SK-N-MC (cell line): Measurements from ENCODE around the gene STAG3.

Experiments used
- DNase-seq: peaks from one replicate; pipeline ENCODE4 v3.0.0-alpha.2; 2011; ENCODE audit warnings: low read depth, low spot score
- H3K27ac ChIP-seq: fragments of 200-600 bp; sonication (generic); 2 replicates; pipeline ENCODE4 v1.5.1; 2016; ENCODE audit warnings: mixed run types
- H3K36me3 ChIP-seq: fragments of 200-600 bp; sonication (generic); 2 replicates; pipeline ENCODE4 v1.6.1; 2017; ENCODE audit warnings: antibody characterized with exemption, low read length, mixed read lengths; ENCODE audit not compliant: insufficient read depth
- H3K4me3 ChIP-seq: fragments of 200-600 bp; sonication (generic); 2 replicates; pipeline ENCODE4 v1.5.1; 2016
- H3K9ac ChIP-seq: fragments of 200-600 bp; sonication (generic); 2 replicates; pipeline ENCODE4 v1.8.0; 2017; ENCODE audit warnings: mixed run types, mixed read lengths; ENCODE audit not compliant: insufficient read length
- H3K9me3 ChIP-seq: fragments of 200-600 bp; sonication (generic); 2 replicates; pipeline ENCODE4 v1.6.1; 2017; ENCODE audit warnings: low read depth, mild to moderate bottlenecking, antibody characterized with exemption, low read length, moderate library complexity, mixed read lengths
- EZH2 ChIP-seq: fragments of 200-600 bp; sonication (generic); IDR thresholded peaks from one replicate; pipeline ENCODE4 v1.6.1; 2017; ENCODE audit warnings: antibody characterized with exemption
- FOXP2 ChIP-seq: optimal IDR thresholded peaks from 2 replicates; pipeline ENCODE3; 2011; ENCODE audit warnings: mild to moderate bottlenecking, moderate library complexity; ENCODE audit not compliant: insufficient read depth; ENCODE audit errors: extremely low read length, control extremely low read depth
- POLR2AphosphoS5 ChIP-seq: IDR thresholded peaks from 2 replicates; pipeline ENCODE4 v1.6.1; 2012; ENCODE audit warnings: mild to moderate bottlenecking, low read depth, low read length, borderline replicate concordance

STAG3 gene

DNA sequence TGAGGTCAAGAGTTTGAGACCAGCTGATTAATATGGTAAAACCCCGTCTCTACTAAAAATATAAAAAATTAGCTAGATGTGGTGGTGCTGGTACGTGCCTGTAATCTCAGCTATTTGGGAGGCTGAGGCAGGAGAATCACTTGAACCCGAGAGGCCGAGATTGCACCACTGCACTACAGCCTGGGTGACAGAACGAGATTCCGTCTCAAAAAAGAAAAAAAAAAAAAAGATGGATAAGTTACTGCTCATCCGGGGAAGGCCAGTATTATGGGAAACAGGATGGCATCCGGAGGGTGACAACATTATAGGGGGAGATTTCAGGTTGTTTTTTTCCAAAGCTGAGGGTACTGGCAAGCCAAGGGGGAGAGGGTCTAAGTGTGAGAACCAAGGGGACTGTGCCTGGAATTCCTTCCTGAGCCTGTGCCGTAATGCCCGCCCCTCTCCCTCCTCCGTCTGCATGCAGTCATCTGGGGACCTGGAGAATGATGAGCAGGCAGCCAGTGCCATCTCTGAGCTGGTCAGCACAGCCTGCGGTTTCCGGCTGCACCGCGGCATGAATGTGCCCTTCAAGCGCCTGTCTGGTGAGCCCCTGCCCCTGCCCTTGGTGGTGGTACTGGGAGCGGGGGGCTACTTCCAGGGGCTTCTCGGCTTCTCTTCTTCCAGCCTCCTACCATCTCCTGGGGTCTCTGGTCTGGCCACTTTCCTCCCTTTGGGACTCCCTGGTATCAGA lies 24.6 kb upstream of the STAG3 start:
- no peak overlapping the region for H3K4me3 ChIP-seq
- no peak overlapping the region for H3K9ac ChIP-seq
- peak; percentile 27; the same call in 1 of the 2 replicates for TF ChIP-seq POLR2AphosphoS5
- TF ChIP-seq EZH2 = no peak
- TF ChIP-seq FOXP2 = no peak
- H3K27ac ChIP-seq = no peak overlapping the region
- no peaks in the 10 kb centered on the region for H3K9me3 ChIP-seq
- DNase-seq = no peak
- H3K36me3 ChIP-seq = peaks cover 32% of the 10 kb centered on the region; the same call in 1 of the 2 replicates

DNA sequence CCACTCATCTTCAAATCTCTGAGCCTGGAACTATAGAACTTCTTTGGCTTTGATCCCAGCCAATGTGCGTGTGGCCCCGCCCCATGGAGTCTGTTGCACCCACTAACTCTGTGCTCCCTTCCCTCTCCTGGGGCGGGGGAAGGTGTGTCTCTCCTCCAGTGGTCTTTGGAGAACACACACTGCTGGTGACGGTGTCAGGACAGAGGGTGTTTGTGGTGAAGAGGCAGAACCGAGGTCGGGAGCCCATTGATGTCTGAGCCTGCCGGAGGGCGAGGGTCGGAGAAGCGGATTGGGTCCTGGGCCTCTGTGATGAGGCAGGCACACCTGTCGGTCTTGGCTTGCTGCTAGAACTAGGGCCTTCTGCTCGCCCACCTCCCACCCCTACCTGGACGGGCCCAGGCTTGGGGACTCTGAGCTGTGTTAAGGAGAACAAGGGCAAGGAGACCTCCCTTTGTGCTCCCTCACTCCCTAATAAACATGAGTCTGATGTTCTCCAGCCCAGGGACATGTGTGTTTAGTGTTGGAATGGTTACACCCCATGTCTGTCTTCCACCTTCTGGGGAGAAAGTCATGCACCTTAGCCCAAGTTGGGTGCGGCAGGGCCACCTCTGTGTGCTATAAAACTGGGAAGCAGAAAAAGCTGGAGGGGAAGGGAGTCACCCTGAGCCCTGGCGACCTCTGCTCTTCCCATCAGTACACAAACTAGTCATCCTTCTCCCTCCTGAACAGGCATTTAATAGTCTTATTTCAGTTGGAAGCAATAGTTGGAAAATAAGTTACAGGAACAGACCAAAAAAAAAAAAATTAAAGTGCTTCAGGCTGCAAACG lies 23.8 kb upstream of the STAG3 start:
- 0 out of 2 replicates have a peak, but pooled peaks have one; percentile 8 for TF ChIP-seq POLR2AphosphoS5
- TF ChIP-seq EZH2 = no peak
- H3K36me3 ChIP-seq = peaks cover 32% of the 10 kb centered on the region; the same call in 1 of the 2 replicates
- peak overlapping the region; percentile 50 for H3K27ac ChIP-seq
- no peak for DNase-seq
- no peak overlapping the region for H3K9ac ChIP-seq
- H3K4me3 ChIP-seq = no peak overlapping the region
- H3K9me3 ChIP-seq = no peaks in the 10 kb centered on the region

- peaks cover 32% of the 10 kb centered on the region; the same call in 1 of the 2 replicates for H3K36me3 ChIP-seq
- no peaks in the 10 kb centered on the region for H3K9me3 ChIP-seq
- no peak overlapping the region for H3K4me3 ChIP-seq
- no peak for DNase-seq
- TF ChIP-seq POLR2AphosphoS5 (peak; percentile 29), EZH2 (no peak), FOXP2 (no peak)
- no peak overlapping the region; the same call in 1 of the 2 replicates for H3K27ac ChIP-seq
- no peak overlapping the region for H3K9ac ChIP-seq
Observed at GRCh38 chr7:100154651-100155491, 22.8 kb upstream of the STAG3 start.

DNA sequence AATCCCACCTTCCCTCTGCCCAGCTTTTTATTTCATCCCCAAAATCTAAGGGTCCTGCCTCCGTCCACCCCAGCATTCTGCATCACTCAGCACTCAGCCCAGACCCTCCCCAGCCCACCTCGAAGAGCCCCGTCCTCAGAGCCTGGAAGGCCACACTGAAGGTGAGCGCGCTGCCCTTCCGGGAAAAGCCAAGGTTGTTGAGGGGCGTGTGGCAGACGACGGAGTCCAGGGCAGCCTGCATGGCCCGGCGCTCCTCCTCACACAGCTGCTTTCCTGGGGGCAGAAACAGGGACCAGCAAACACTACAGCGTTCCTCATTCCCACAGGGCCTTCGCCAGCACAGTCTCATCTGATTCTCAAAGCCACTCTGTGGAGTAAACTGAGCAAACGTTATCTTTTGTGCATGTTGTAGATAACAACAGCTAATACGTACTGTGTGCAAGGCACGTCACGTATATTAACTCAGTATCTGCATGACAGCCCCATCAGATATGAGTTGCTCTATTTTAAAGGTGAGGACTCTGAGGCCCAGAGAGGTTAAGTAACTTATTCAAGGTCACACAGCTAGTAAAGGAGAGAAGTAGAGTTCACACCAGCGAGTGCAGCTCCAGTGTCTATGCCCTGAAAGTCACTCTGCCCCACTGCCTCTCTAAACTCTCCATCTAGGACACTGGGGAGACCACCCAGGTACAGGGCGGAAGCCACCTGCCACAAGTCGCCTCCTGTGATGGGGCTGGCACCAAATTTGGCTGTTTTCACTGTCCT lies 22.0 kb upstream of the STAG3 start:
- Histone ChIP-seq H3K36me3 (peaks cover 32% of the 10 kb centered on the region; the same call in 1 of the 2 replicates), H3K27ac (0 out of 2 replicates have a peak overlapping the region, but pooled peaks have one; percentile 25), H3K4me3 (no peak overlapping the region), H3K9ac (no peak overlapping the region), H3K9me3 (no peaks in the 10 kb centered on the region)
- DNase-seq = no peak
- TF ChIP-seq POLR2AphosphoS5 (no peak), EZH2 (no peak), FOXP2 (no peak)

- no peak overlapping the region for H3K4me3 ChIP-seq
- H3K9me3 ChIP-seq = no peaks in the 10 kb centered on the region
- H3K27ac ChIP-seq = no peak overlapping the region
- H3K36me3 ChIP-seq = peaks cover 32% of the 10 kb centered on the region; the same call in 1 of the 2 replicates
- TF ChIP-seq POLR2AphosphoS5 (no peak), EZH2 (no peak), FOXP2 (no peak)
- no peak overlapping the region for H3K9ac ChIP-seq
- DNase-seq = no peak
Observed at GRCh38 chr7:100156331-100157068, 21.2 kb upstream of the STAG3 start.

- H3K4me3 ChIP-seq = peak overlapping the region; percentile 88; the same call in 1 of the 2 replicates
- DNase-seq = no peak
- no peak overlapping the region for H3K9ac ChIP-seq
- TF ChIP-seq FOXP2 = no peak
- TF ChIP-seq POLR2AphosphoS5 = no peak
- TF ChIP-seq EZH2 = no peak
- no peak overlapping the region for H3K27ac ChIP-seq
- no peaks in the 10 kb centered on the region for H3K9me3 ChIP-seq
- peaks cover 32% of the 10 kb centered on the region; the same call in 1 of the 2 replicates for H3K36me3 ChIP-seq
Observed at GRCh38 chr7:100157069-100157333, 20.7 kb upstream of the STAG3 start.
